Osteocyte (in vitro differentiated cells): ENCODE measurements around the gene SLC4A1. TPM values are rescaled to one million over a fixed set of nuclear protein-coding genes. Genes with fewer than 3 reads are reported as not detected.

Experiments
- DNase-seq: peaks from one replicate; pipeline ENCODE4 v3.0.0; 2021; ENCODE audit warnings: mixed read lengths; ENCODE audit not compliant: unreplicated experiment; ENCODE audit errors: extremely low spot score
- H3K27ac Mint-ChIP-seq: one replicate; pipeline ENCODE4 v1.8.0; 2021; ENCODE audit warnings: mild to moderate bottlenecking, mixed read lengths; ENCODE audit not compliant: unreplicated experiment
- H3K27me3 Mint-ChIP-seq: one replicate; pipeline ENCODE4 v1.8.0; 2021; ENCODE audit warnings: mixed read lengths; ENCODE audit not compliant: unreplicated experiment
- H3K36me3 Mint-ChIP-seq: one replicate; pipeline ENCODE4 v1.8.0; 2021; ENCODE audit warnings: mixed read lengths; ENCODE audit not compliant: unreplicated experiment
- H3K4me1 Mint-ChIP-seq: one replicate; pipeline ENCODE4 v1.8.0; 2021; ENCODE audit warnings: mixed read lengths; ENCODE audit not compliant: unreplicated experiment
- H3K4me3 Mint-ChIP-seq: one replicate; pipeline ENCODE4 v1.8.0; 2021; ENCODE audit warnings: mild to moderate bottlenecking, moderate library complexity, mixed read lengths; ENCODE audit not compliant: unreplicated experiment
- H3K9me3 Mint-ChIP-seq: one replicate; pipeline ENCODE4 v1.8.0; 2021; ENCODE audit warnings: mixed read lengths; ENCODE audit not compliant: unreplicated experiment
- total RNA-seq: library from RNA; stranded (reverse); gene quantifications from 2 replicates; pipeline ENCODE4 v1.2.1, GENCODE V29; 2021
- TF ChIP-seq, protein P1 (sequence below): fragments of 200-600 bp; sonication (generic); IDR thresholded peaks from 2 replicates; pipeline ENCODE4 v1.5.0; 2021; ENCODE audit warnings: antibody characterized with exemption, mild to moderate bottlenecking, moderate library complexity

The SLC4A1 gene
- total RNA-seq, 1 donor from 2014 or later, result not detected

DNA sequence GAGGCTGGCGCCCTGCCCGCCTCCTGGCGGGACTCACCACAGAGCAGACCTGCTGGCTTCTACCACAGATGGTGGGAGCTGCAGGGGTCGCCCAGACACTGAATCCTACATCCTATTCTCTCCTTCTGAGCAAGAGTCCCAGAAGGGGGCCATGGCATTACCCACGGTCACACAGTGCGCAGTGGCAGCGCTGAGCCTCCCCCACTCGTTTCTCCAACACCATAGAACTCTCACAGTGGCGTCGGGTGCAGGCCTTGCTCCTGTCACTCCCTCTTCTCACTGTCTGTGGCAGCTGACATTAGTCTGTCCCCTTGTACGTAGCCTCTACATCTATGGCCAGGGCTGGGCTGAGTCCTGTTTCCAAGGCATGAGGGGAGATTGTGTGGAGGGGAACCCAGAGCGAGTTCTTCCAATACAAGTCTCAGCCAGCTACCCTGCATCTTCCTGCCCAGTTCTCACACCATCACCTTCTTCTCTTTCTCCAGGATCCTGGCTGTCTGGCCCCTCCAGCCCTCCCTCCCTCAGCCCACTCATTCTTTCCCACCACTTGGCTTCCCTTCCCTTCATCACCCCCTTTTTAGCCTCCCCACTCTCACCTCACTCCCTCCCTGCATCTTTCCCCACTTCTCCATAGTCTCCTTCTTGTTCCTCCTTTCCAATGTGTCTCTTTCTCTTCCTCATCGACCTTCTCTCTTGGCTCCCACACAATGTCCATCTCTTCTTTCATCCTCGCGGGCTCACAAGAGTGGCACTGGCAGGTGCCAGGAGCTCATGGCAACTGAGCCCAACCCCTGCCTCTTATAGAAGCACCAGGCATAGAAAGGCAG is 54.3 kb downstream of the SLC4A1 start:
- peak overlapping the region; percentile 7 for H3K27ac Mint-ChIP-seq

DNA sequence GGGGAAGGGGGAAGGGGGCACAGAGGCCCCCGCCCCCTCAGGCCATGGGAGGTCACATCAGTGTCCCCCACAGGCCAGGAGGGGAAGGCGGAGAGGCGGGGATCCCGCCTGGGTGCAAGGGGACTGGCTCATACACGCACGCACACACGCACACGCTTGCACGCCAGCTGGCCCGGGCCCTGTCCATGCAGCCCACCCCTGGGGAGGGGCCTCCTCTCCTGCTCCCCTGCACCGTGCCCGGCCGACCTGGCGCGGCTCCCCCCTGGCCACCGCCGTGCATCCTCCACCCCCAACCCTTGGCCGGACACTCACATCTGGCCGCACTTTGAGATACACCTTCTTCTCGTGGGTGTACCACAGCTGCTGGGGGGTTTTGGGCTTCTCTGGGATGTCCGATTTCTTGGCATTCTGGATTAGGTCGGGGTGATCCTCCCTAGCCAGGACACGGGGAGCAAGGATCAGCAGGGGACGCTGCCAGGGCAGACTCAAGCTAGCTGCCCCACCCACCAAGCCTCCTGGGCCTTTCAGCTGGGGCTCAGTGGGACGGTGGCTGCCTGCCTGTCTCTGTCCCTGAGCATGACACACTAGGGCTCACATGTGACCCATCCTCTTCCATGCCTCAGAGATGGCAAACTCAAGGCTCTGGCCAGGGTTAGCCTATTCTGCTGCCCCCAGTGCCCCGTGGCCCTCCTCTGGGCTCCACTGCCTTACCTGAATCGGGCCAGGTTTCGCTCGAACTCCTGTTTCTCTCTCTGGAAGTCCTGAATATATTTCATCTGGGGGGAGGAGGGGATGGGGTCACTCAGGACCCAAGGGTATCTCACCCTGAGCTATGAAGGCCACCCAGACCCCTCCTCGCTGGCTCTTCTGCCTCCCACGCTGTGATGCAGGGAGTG is 55.2 kb downstream of the SLC4A1 start:
- H3K27me3 Mint-ChIP-seq, result no peaks in the 10 kb centered on the region
- no peak for DNase-seq
- no peak overlapping the region for H3K27ac Mint-ChIP-seq
- H3K36me3 Mint-ChIP-seq, result peaks cover 42% of the 10 kb centered on the region
- peaks cover 11% of the 10 kb centered on the region for H3K4me1 Mint-ChIP-seq
- TF ChIP-seq, protein P1, sequence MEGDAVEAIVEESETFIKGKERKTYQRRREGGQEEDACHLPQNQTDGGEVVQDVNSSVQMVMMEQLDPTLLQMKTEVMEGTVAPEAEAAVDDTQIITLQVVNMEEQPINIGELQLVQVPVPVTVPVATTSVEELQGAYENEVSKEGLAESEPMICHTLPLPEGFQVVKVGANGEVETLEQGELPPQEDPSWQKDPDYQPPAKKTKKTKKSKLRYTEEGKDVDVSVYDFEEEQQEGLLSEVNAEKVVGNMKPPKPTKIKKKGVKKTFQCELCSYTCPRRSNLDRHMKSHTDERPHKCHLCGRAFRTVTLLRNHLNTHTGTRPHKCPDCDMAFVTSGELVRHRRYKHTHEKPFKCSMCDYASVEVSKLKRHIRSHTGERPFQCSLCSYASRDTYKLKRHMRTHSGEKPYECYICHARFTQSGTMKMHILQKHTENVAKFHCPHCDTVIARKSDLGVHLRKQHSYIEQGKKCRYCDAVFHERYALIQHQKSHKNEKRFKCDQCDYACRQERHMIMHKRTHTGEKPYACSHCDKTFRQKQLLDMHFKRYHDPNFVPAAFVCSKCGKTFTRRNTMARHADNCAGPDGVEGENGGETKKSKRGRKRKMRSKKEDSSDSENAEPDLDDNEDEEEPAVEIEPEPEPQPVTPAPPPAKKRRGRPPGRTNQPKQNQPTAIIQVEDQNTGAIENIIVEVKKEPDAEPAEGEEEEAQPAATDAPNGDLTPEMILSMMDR, result no peak
- H3K4me3 Mint-ChIP-seq, result no peak overlapping the region
- no peaks in the 10 kb centered on the region for H3K9me3 Mint-ChIP-seq

More for the DNA sequence above, 54.3 kb downstream of the SLC4A1 start:
- TF ChIP-seq, protein P1, result no peak
- Mint-ChIP-seq H3K9me3 (no peaks in the 10 kb centered on the region), H3K27me3 (no peaks in the 10 kb centered on the region), H3K4me3 (no peak overlapping the region), H3K4me1 (peaks cover 15% of the 10 kb centered on the region), H3K36me3 (peaks cover 36% of the 10 kb centered on the region)
- no peak for DNase-seq

DNA sequence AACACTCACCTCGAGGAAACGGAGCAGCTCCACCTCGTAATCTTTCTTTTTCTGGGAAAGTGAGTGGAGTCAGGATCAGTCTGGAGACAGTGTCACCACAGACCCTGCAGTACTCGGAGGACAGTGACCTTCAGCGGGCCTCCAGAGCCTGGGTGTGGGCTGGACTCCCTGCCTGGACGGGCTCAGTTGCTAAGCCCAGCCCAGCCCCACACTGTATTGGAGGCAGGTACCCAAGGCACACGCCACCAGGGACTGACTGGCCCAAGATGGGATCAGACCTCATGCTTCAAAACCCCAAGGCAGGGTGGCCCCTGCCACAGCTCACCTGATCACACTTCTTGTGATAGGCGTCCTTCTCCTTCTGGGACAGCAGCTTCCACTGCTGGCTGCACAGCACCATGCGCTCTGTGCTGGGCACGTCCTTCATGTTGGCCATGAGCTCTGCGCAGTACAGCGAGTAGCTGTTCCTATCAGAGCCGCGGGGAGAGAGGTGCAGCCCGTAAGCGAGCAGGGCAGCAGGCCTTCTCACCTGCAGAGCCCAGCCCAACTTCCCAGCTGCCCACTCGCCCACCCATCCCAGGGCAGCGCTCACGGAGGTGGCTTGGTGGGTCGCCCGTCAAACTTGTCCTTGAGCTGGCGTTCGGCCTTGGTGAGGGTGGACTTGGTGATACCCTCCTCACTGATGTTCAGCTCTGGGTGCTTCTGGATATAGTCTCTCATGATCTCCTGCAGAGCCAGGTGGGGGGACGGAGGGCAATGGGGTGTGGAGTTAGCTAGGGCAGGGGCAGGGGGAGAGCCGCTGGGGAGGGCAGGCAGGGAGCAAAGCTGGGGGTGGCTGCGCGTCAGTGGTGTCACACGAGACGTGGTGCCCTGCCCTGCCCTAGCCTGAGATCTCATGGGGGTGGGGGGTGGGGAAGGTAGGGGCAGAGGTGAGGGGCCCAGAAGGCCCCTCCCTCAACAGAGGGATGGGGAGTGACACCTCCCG is 56.4 kb downstream of the SLC4A1 start:
- H3K36me3 Mint-ChIP-seq, result peaks cover 45% of the 10 kb centered on the region
- peaks cover under 1% of the 10 kb centered on the region for H3K4me1 Mint-ChIP-seq
- H3K27me3 Mint-ChIP-seq, result no peaks in the 10 kb centered on the region
- no peak overlapping the region for H3K4me3 Mint-ChIP-seq
- TF ChIP-seq, protein P1, result no peak
- H3K27ac Mint-ChIP-seq, result no peak overlapping the region
- no peaks in the 10 kb centered on the region for H3K9me3 Mint-ChIP-seq
- DNase-seq, result no peak

DNA sequence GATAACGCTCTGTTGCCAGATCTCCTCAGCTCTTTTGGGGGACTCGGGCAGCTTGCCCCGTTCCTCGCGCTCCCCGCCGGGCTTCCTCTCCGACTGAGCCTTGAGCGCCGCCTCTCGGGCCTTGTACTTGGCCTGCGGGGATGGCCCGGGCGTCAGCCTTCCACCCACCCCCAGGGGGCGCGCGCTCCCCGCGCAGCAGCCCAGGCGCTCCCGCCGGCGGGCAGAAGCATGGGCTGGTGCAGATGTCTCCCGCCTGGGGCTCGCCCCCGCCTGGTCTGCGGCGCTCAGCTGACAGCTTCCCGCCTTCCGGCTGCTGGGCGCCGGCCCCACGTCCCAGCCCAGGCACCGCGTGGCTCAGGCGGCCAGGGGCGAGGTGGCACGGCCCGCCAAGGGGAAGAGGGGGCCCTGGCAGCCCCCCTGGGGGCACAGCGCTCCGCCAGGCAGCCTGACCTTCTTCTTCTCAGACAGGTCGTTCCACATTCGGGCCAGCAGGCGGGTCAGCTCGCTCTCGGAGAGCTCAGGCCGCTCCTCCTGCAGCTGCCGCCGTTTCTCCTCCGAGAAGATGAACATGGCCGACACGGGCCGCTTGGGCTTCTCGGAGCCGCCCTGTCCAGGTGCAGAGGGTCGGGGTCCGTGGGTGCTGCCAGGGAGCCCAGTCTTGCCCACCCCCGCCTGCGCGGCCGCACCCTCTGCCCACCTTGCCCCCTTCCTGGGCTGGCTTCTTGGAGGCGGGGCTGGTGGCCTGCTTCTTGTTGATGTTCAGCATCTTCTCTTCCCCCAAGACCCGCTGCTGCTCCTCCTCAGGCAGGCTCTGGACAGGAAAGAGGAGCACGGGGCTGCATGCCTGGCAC is 57.4 kb downstream of the SLC4A1 start:
- TF ChIP-seq, protein P1, result peak; percentile 86
- Mint-ChIP-seq H3K27ac (peak overlapping the region; percentile 12), H3K27me3 (no peaks in the 10 kb centered on the region), H3K36me3 (peaks cover 38% of the 10 kb centered on the region), H3K4me3 (no peak overlapping the region), H3K9me3 (no peaks in the 10 kb centered on the region), H3K4me1 (no peaks in the 10 kb centered on the region)
- DNase-seq, result peak; percentile 93
